Activated CD4-positive, alpha-beta memory T cell treated with anti-CD3 and anti-CD28 coated beads for 36 hours (primary cell): ENCODE data around the gene RAI14. TPM values are rescaled to one million over a fixed set of nuclear protein-coding genes. Genes with fewer than 3 reads are reported as not detected.

Experiments used
- CTCF ChIA-PET: fragments of 350-600 bp; sonication (Branson Sonifier 250); formaldehyde crosslinking; loops from one replicate; lab custom pipeline; 2021; ENCODE audit warnings: antibody characterized with exemption, inconsistent platforms; lab: Charles Lee
- POLR2A ChIA-PET: fragments of 350-600 bp; sonication (Branson Sonifier 250); formaldehyde crosslinking; loops from one replicate; lab custom pipeline; 2021; ENCODE audit warnings: antibody characterized with exemption; lab: Charles Lee
- DNase-seq: peaks from one replicate; pipeline ENCODE4 v3.0.0-alpha.2; 2020
- H3K27ac Mint-ChIP-seq: one replicate; pipeline ENCODE4 v1.8.0; 2021; ENCODE audit warnings: mixed read lengths
- H3K27me3 Mint-ChIP-seq: one replicate; pipeline ENCODE4 v1.8.0; 2021; ENCODE audit warnings: mixed read lengths
- H3K36me3 Mint-ChIP-seq: one replicate; pipeline ENCODE4 v1.8.0; 2021; ENCODE audit warnings: mixed read lengths
- H3K4me1 Mint-ChIP-seq: one replicate; pipeline ENCODE4 v1.8.0; 2021; ENCODE audit warnings: low read depth, mixed read lengths
- H3K4me3 Mint-ChIP-seq: one replicate; pipeline ENCODE4 v1.8.0; 2021; ENCODE audit warnings: mild to moderate bottlenecking, mixed read lengths
- H3K9me3 Mint-ChIP-seq: one replicate; pipeline ENCODE4 v1.8.0; 2021; ENCODE audit warnings: mixed read lengths
- intact Hi-C: fragments of 100-400 bp; cut with micrococcal nuclease; formaldehyde crosslinking; loops from one replicate; pipeline ENCODE4 v1.15.1; 2023
- total RNA-seq, 2 experiments: library from RNA; stranded (reverse); gene quantifications; one replicate each; pipeline ENCODE4 v1.2.3, GENCODE V29; 2021

The RAI14 gene
- total RNA-seq, 2 experiments from 2014 or later: 3.9 to 5.4 TPM

GRCh38 chr5:34849253-34849652 is 193.1 kb downstream of the RAI14 start:
- Mint-ChIP-seq H3K27ac (no peak overlapping the region), H3K9me3 (no peaks in the 10 kb centered on the region), H3K4me3 (no peak overlapping the region), H3K36me3 (no peaks in the 10 kb centered on the region), H3K27me3 (peaks cover 4% of the 10 kb centered on the region), H3K4me1 (no peaks in the 10 kb centered on the region)
- DNase-seq: no peak
- ChIA-PET CTCF (interaction anchor here (0.9 to 1.5 kb wide), 2 partner anchors 49 to 361 kb away, joined by 3 to 6 read pairs; no protein-coding TSS in a partner anchor), POLR2A (no interaction called here)
- intact Hi-C loops: no loop called here

DNA sequence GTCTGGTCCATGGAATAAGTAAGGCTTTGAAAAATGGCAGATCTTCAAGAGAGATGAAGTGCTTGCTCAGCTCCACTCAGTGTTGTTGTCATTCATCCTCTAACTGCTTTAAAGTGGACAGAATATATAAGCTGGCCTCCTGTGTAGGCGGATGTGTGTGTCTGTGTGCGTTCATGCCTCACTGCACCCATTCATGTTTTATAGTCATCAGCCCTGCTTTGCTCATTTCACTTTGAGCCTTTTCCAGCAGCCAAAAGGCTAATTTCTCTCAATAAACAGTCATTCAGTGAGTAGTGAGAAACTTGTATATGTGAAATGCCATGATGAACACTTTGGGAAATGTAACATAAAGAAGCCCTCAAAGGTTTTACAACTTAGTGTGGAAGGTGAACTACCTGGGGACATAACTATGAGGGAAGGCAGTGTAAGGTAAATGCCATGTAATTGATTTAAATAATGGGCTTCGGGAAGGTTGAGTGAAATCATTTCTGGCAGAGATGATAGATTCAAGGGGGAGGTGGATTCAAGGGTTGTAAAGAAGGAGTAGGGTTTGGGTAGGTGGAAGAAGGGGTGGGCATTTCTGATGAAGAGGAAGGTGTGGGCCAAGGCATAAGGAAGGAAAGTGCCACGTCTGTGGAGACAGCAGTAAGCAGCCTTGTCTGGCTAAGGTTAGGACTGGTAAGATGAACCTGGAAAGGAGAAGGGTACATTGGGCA is 198.5 kb downstream of the RAI14 start:
- POLR2A ChIA-PET: no interaction called here
- intact Hi-C loops: no loop called here
- CTCF ChIA-PET: interaction anchor here (0.7 to 0.8 kb wide), 2 partner anchors 10 to 28 kb away, joined by 3 read pairs; no protein-coding TSS in a partner anchor
- H3K4me3 Mint-ChIP-seq: no peak overlapping the region
- H3K36me3 Mint-ChIP-seq: no peaks in the 10 kb centered on the region
- H3K4me1 Mint-ChIP-seq: no peaks in the 10 kb centered on the region
- H3K27ac Mint-ChIP-seq: no peak overlapping the region
- no peak for DNase-seq
- no peaks in the 10 kb centered on the region for H3K27me3 Mint-ChIP-seq
- no peaks in the 10 kb centered on the region for H3K9me3 Mint-ChIP-seq

- no peak overlapping the region for H3K4me3 Mint-ChIP-seq
- no peak for DNase-seq
- H3K9me3 Mint-ChIP-seq: no peaks in the 10 kb centered on the region
- H3K4me1 Mint-ChIP-seq: no peaks in the 10 kb centered on the region
- ChIA-PET POLR2A (no interaction called here), CTCF (no interaction called here)
- intact Hi-C loops: no loop called here
- no peaks in the 10 kb centered on the region for H3K36me3 Mint-ChIP-seq
- H3K27me3 Mint-ChIP-seq: no peaks in the 10 kb centered on the region
- no peak overlapping the region for H3K27ac Mint-ChIP-seq
These were observed 201.0 kb downstream of the RAI14 start for GRCh38 chr5:34857161-34857560.

GRCh38 chr5:34857894-34858293 is 201.8 kb downstream of the RAI14 start:
- no peak for DNase-seq
- intact Hi-C loops: no loop called here
- Mint-ChIP-seq H3K27me3 (no peaks in the 10 kb centered on the region), H3K36me3 (no peaks in the 10 kb centered on the region), H3K9me3 (no peaks in the 10 kb centered on the region), H3K4me1 (no peaks in the 10 kb centered on the region), H3K27ac (no peak overlapping the region), H3K4me3 (no peak overlapping the region)
- ChIA-PET CTCF (interaction anchor here (0.7 to 1.5 kb wide), 2 partner anchors 13 to 40 kb away, joined by 3 read pairs; no protein-coding TSS in a partner anchor), POLR2A (no interaction called here)

GRCh38 chr5:34858790-34859189 is 202.7 kb downstream of the RAI14 start:
- H3K27ac Mint-ChIP-seq: no peak overlapping the region
- H3K4me3 Mint-ChIP-seq: no peak overlapping the region
- ChIA-PET POLR2A (no interaction called here), CTCF (interaction anchor here (1.5 kb wide), 1 partner anchor 39 kb away, joined by 3 read pairs; no protein-coding TSS in a partner anchor)
- H3K9me3 Mint-ChIP-seq: no peaks in the 10 kb centered on the region
- no peaks in the 10 kb centered on the region for H3K27me3 Mint-ChIP-seq
- no peak for DNase-seq
- intact Hi-C loops: no loop called here
- H3K36me3 Mint-ChIP-seq: no peaks in the 10 kb centered on the region
- H3K4me1 Mint-ChIP-seq: no peaks in the 10 kb centered on the region

DNA sequence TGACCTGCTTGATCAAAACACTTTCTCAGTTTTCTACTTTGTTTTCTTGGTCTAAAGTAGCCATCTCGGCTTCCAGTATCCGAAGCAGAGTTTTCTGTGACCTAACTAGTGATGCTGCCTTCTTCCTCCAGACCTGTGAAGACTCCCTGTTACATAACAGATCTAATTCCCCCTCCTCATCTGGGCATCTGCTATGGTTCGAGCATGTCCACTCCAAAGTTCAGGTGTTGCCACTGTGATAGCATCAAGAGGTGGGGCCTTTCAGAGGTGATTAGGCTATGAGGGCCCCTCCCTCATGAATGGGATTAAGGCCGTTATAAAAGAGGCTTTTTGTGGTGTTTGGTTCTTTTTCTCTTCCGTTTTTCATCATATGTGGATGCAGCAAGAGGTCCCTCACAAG is 203.1 kb downstream of the RAI14 start:
- Mint-ChIP-seq H3K9me3 (no peaks in the 10 kb centered on the region), H3K4me3 (no peak overlapping the region), H3K36me3 (no peaks in the 10 kb centered on the region), H3K27ac (no peak overlapping the region), H3K27me3 (no peaks in the 10 kb centered on the region), H3K4me1 (no peaks in the 10 kb centered on the region)
- ChIA-PET POLR2A (no interaction called here), CTCF (interaction anchor here (1.5 kb wide), 1 partner anchor 39 kb away, joined by 3 read pairs; no protein-coding TSS in a partner anchor)
- no peak for DNase-seq
- intact Hi-C loops: no loop called here

GRCh38 chr5:34863946-34864345 is 207.8 kb downstream of the RAI14 start:
- H3K4me1 Mint-ChIP-seq: no peaks in the 10 kb centered on the region

DNA sequence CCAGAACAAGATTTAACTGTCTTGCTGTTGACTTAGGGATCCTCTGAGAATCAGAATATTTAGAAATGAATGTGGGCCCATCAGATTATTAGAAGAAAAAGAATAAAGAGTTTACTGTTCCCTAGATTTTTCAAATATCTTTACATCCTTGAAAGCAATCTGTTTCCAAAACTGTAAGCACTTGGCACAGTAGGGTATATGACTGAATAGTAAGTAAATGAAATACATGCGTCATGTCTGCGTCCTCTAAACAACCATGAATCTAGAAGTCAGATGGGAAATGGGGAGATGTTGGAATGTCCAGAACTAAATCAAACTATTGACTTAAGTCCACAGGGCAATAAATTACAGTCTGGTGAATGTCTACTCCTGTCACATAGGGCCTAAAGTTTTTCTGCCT is 209.0 kb downstream of the RAI14 start:
- no peaks in the 10 kb centered on the region for H3K4me1 Mint-ChIP-seq
- H3K27ac Mint-ChIP-seq: no peak overlapping the region
- H3K36me3 Mint-ChIP-seq: no peaks in the 10 kb centered on the region
- ChIA-PET POLR2A (no interaction called here), CTCF (no interaction called here)
- H3K4me3 Mint-ChIP-seq: no peak overlapping the region
- H3K27me3 Mint-ChIP-seq: no peaks in the 10 kb centered on the region
- intact Hi-C loops: no loop called here
- no peak for DNase-seq
- H3K9me3 Mint-ChIP-seq: no peaks in the 10 kb centered on the region

More at GRCh38 chr5:34863946-34864345, 207.8 kb downstream of the RAI14 start:
- Mint-ChIP-seq H3K36me3 (no peaks in the 10 kb centered on the region), H3K9me3 (no peaks in the 10 kb centered on the region), H3K4me3 (no peak overlapping the region), H3K27me3 (no peaks in the 10 kb centered on the region), H3K27ac (no peak overlapping the region)
- POLR2A ChIA-PET: no interaction called here
- CTCF ChIA-PET: no interaction called here
- DNase-seq: no peak
- intact Hi-C loops: no loop called here

- CTCF ChIA-PET: no interaction called here
- Mint-ChIP-seq H3K4me1 (no peaks in the 10 kb centered on the region), H3K27me3 (no peaks in the 10 kb centered on the region), H3K9me3 (no peaks in the 10 kb centered on the region), H3K4me3 (no peak overlapping the region), H3K27ac (no peak overlapping the region), H3K36me3 (no peaks in the 10 kb centered on the region)
- POLR2A ChIA-PET: no interaction called here
- no peak for DNase-seq
- intact Hi-C loops: no loop called here
These were observed 210.9 kb downstream of the RAI14 start for GRCh38 chr5:34866989-34867471.

GRCh38 chr5:34867660-34868059 is 211.5 kb downstream of the RAI14 start:
- CTCF ChIA-PET: no interaction called here

GRCh38 chr5:34868791-34869190 is 212.7 kb downstream of the RAI14 start:
- H3K4me1 Mint-ChIP-seq: no peaks in the 10 kb centered on the region
- intact Hi-C loops: no loop called here
- no peak overlapping the region for H3K27ac Mint-ChIP-seq
- CTCF ChIA-PET: interaction anchor here (1.0 kb wide), 1 partner anchor 29 kb away, joined by 3 read pairs; no protein-coding TSS in a partner anchor
- no peaks in the 10 kb centered on the region for H3K36me3 Mint-ChIP-seq
- POLR2A ChIA-PET: no interaction called here
- no peak overlapping the region for H3K4me3 Mint-ChIP-seq
- H3K9me3 Mint-ChIP-seq: no peaks in the 10 kb centered on the region
- H3K27me3 Mint-ChIP-seq: no peaks in the 10 kb centered on the region
- no peak for DNase-seq

More at GRCh38 chr5:34867660-34868059, 211.5 kb downstream of the RAI14 start:
- no peaks in the 10 kb centered on the region for H3K9me3 Mint-ChIP-seq
- intact Hi-C loops: no loop called here
- no peak for DNase-seq
- H3K27me3 Mint-ChIP-seq: no peaks in the 10 kb centered on the region
- H3K4me3 Mint-ChIP-seq: no peak overlapping the region
- no peaks in the 10 kb centered on the region for H3K4me1 Mint-ChIP-seq
- POLR2A ChIA-PET: no interaction called here
- no peak overlapping the region for H3K27ac Mint-ChIP-seq
- H3K36me3 Mint-ChIP-seq: no peaks in the 10 kb centered on the region

DNA sequence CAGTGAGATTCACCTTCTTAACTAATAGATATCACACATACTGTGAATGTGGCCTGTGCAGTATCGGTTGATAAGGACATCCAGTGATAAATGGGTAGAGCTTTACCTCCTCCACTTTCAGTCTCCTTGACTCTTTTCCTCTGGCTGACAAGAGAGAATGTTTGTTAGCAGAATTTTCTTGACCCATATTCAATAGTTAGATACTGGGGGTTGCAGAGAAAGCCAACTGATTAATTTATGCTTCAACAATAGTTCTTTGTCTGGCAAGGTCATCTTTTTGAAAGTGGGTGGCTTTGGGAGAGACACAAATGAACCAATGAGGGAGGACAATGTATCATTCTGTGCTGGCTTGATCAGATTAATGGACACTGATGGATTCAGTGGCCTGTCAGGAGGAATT is 213.1 kb downstream of the RAI14 start:
- intact Hi-C loops: no loop called here
- Mint-ChIP-seq H3K4me1 (no peaks in the 10 kb centered on the region), H3K36me3 (no peaks in the 10 kb centered on the region), H3K9me3 (no peaks in the 10 kb centered on the region), H3K4me3 (no peak overlapping the region), H3K27me3 (no peaks in the 10 kb centered on the region), H3K27ac (no peak overlapping the region)
- no peak for DNase-seq
- ChIA-PET CTCF (interaction anchor here (0.6 kb wide), 1 partner anchor 299 kb away, joined by 3 read pairs; no protein-coding TSS in a partner anchor), POLR2A (no interaction called here)
